GM18505 (cell line): ENCODE measurements around the gene TBC1D22A.

Experiments used
- ATAC-seq: cut with Tn5 transposase; IDR thresholded peaks from one replicate; pipeline ENCODE4 v1.9.1; 2021; ENCODE audit not compliant: unreplicated experiment
- POLR2A ChIP-seq: IDR thresholded peaks from 4 replicates; pipeline ENCODE4 v1.6.1; 2011; ENCODE audit warnings: borderline replicate concordance; ENCODE audit not compliant: insufficient read depth, insufficient read length; ENCODE audit errors: extremely low read depth

TBC1D22A gene

GRCh38 chr22:46823248-46823647 is 60.8 kb downstream of the TBC1D22A start:
- no peak for TF ChIP-seq POLR2A
- ATAC-seq: no peak

- ATAC-seq: no peak
- TF ChIP-seq POLR2A: no peak
Measured at GRCh38 chr22:46823654-46824053, 61.2 kb downstream of the TBC1D22A start.

DNA sequence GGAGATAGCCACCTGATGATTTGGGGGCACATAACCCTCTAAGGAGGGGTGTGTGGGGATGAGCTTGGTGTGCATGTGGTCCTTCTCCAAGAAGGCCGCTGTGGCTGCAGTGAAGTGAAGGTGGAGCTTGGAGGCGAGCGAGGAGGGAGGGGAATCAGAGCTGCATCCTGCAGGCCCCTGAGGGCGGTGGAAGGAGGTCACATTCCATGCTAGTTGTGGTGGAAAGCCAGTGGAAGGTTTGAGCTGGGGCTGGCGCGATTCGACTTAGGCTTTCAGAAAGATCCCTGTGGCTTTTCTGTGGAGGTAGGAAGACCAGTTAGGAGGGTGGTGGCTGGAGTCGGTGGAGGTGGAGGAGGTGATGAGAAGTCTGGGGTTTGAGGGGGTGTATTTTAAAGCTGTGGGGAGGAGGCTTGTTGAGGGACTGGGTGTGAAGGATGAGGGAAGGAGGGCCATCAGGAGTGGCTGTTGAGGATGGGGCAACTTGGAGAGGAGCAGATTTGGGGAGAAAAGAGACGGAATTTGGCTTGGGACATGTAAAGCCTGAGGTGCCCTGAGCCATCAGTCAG is 62.0 kb downstream of the TBC1D22A start:
- no peak for ATAC-seq
- TF ChIP-seq POLR2A: no peak

DNA sequence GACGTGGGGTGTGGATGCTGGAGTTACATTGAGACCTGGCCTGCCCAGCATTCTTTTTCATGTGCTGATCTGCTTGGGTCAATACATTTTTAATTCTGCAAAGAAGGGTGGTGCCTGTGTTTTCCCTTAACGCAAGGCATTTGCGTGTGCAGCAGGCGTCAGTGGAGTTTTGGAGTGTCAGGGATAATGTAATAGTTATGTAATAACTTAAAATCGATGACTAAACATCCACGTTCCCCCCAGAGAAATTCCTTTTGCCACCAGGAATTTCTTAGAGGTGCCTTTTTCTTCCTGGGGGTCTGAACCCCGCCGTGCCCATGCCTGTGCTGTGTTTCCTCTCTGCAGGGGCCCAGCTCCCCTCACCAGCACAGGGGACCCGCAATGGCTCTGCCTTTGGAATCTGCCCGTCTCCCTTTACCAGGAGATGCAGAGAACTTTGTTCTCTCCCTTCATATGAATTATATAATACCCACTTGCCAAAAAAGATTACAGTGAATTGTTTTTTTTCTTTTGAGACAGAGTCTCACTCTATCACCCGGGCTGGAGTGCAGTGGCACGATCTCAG is 62.6 kb downstream of the TBC1D22A start:
- TF ChIP-seq POLR2A: no peak
- no peak for ATAC-seq

- no peak for TF ChIP-seq POLR2A
- ATAC-seq: no peak
Measured at GRCh38 chr22:46826438-46827135, 64.1 kb downstream of the TBC1D22A start.

- ATAC-seq: no peak
- no peak for TF ChIP-seq POLR2A
Measured at GRCh38 chr22:46827136-46827780, 64.8 kb downstream of the TBC1D22A start.

GRCh38 chr22:46827781-46828180 is 65.3 kb downstream of the TBC1D22A start:
- no peak for ATAC-seq
- no peak for TF ChIP-seq POLR2A

DNA sequence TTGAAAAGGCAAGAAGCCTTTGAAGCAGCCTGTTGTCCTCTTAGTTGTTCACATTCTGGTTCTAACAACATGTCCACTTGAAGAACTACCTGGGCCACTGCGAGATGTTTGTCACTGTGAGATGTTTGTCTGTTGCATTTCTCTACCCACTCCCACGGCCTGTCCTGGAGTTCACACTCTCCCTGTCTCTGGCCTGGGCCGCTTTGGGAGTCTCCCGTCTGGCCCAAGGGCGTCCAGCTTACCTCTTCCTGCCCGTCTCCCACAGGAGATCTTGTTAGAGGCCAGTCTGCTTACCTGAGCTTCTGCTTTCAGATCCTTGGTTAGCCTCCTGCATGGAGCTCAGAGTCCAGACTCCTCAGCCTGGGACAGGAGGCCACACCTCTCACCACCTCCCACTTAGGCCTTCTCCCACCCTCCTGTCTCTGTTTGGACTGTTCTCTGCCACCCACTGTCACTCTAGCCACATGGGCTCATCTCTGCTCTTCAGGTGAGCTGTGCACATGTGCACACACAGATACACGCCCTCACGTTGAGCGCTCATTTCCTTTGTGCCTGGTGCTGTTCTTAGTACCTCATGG is 66.0 kb downstream of the TBC1D22A start:
- TF ChIP-seq POLR2A: no peak
- no peak for ATAC-seq

DNA sequence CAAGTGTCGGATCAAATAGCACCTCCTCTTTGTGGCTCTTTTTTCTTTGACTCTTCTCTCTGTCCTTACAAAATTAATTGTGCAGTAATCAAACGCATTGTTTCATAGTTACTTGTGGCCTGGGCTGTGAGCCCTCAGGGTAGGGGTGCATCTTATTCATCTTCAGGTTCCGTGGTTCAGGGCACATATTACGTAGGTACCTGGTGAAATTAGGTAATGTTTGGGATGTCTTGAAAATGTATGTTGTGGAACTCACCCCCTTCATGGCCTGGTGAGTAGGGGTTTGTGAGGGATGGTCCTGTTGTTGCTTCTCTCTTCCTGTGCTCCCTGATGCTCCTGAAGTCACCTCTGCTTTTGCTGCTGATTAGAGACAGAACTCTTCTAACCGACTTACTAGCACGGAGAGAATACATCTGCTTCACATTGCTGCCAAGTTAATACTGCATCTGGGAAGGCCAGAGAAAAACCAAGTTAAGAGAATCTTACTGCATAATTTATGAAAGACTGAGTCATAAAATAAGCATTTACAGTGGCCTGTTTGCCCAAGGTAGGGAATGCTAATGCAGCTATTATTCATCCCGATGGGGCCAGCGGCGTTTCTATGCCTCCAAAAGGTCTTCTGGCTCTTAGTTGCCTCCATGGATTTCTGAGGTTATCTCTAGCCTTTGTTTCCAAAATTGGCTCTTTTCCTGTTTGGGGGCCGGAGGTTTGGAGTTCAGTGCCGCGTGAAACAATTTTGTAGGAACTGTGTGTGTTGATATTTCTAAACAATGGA is 66.9 kb downstream of the TBC1D22A start:
- no peak for TF ChIP-seq POLR2A
- ATAC-seq: no peak

GRCh38 chr22:46829941-46830715 is 67.7 kb downstream of the TBC1D22A start:
- no peak for TF ChIP-seq POLR2A
- ATAC-seq: no peak

DNA sequence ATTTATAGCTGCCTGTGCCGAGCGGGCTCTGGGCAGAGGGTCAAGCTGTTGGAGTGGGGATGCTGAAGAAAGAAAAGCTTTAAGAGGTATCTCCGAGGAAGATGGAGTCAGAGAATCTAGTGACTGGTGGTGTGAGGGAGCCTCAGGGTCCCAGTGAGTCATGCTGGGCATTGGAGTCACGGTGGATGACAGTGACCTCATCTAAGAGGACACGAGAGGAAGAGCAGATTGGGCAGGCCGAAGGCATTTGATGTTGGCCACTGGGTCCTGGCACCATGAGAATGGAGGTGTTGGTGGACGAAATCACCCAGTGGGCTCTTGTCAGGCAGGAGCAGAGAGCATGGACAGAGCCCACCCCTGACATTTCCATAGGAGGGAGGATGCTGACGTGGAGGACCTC is 68.4 kb downstream of the TBC1D22A start:
- no peak for ATAC-seq
- TF ChIP-seq POLR2A: no peak

DNA sequence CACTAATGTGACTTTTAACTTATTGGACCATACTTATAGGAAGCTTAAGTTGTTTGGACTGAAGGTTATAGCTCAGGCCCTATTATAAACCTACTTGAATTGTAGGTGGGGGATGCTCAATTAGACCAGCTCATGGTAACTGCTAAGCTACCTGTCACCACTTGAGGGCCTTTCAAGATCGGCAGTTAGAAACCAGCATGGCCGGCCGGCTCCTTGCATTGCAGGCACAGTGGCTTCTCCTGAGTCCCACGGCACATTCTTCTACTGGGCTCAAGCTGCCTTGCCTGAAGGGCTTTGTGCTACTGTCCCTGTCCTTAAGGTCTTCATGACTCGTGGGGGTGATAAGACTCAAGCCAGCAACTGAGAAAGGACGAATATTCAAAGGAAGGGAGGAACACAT is 70.8 kb downstream of the TBC1D22A start:
- TF ChIP-seq POLR2A: no peak
- no peak for ATAC-seq
